Left hindlimb (tissue), 1 donor: Measurements from ENCODE around the gene ACSL6.

Experiments used
- DNase-seq: peaks from one replicate; pipeline ENCODE4 v3.0.0-alpha.2; 2018

Gene ACSL6, protein sequence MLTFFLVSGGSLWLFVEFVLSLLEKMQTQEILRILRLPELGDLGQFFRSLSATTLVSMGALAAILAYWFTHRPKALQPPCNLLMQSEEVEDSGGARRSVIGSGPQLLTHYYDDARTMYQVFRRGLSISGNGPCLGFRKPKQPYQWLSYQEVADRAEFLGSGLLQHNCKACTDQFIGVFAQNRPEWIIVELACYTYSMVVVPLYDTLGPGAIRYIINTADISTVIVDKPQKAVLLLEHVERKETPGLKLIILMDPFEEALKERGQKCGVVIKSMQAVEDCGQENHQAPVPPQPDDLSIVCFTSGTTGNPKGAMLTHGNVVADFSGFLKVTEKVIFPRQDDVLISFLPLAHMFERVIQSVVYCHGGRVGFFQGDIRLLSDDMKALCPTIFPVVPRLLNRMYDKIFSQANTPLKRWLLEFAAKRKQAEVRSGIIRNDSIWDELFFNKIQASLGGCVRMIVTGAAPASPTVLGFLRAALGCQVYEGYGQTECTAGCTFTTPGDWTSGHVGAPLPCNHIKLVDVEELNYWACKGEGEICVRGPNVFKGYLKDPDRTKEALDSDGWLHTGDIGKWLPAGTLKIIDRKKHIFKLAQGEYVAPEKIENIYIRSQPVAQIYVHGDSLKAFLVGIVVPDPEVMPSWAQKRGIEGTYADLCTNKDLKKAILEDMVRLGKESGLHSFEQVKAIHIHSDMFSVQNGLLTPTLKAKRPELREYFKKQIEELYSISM

DNA sequence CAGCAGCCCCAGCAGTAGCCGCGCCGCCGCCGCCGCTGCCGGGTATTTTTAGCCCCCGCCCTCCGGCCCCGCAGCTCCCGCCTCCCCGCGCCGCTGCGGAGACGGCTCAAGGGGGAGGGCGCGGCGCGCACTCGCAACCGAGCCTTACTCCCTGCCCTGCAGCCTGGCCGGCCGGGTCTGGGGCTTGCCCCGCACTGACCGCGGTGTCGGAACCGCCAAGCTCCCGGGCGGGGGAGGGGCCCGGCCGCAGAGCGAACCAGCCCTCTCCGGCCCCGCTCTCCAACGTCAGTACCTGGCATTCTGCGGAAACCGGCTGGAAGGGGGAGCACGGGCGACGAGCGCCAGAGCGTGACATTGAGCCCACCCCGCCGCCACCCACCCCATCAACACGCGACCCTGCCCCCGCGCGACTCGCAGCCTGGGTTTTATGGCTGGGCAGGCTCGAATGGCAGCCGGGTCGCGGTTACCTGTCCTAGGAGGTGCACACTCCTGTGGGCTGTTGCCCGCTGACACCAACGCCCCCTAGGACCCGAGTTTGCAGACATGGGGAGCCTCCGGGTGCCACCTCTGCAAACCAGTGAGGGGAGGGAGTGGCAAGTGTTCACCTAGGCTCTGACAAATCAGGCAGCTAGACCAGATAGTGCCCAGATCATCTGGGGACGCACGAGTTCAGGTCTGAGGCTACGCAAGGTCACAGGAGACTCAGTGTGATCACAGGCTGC lies at the start of gene ACSL6:
Gene ACSL6 (minus strand): TSS at position 37 of the 722 bp plus-strand sequence. CDS start 105 bp downstream, outside the sequence.
- peak; percentile 27 for DNase-seq

DNA sequence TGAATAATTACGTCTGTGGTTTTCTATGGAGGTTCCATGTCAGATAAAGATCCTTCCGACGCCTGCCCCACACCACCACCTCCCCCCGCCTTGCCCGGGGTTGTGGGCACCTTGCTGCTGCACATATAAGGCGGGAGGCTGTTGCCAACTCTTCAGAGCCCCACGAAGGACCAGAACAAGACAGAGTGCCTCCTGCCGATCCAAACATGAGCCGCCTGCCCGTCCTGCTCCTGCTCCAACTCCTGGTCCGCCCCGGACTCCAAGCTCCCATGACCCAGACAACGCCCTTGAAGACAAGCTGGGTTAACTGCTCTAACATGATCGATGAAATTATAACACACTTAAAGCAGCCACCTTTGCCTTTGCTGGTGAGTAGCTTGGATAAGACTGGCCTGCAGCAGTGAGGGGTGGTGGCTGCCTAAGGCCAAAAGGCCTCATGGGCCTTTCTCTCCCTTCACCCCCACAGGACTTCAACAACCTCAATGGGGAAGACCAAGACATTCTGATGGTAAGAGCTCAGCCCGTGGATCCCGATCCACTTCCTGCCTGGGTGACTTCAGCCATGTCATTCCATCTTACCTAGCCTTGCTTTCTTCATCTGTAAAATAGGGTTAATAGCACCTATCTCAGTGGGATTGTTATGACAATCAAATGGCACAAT lies 49.2 kb upstream of the ACSL6 start, which contains the start of gene IL3:
Gene IL3 (plus strand): TSS at position 155 of the 661 bp plus-strand sequence. CDS start 52 bp downstream, at position 207.
- DNase-seq: no peak

DNA sequence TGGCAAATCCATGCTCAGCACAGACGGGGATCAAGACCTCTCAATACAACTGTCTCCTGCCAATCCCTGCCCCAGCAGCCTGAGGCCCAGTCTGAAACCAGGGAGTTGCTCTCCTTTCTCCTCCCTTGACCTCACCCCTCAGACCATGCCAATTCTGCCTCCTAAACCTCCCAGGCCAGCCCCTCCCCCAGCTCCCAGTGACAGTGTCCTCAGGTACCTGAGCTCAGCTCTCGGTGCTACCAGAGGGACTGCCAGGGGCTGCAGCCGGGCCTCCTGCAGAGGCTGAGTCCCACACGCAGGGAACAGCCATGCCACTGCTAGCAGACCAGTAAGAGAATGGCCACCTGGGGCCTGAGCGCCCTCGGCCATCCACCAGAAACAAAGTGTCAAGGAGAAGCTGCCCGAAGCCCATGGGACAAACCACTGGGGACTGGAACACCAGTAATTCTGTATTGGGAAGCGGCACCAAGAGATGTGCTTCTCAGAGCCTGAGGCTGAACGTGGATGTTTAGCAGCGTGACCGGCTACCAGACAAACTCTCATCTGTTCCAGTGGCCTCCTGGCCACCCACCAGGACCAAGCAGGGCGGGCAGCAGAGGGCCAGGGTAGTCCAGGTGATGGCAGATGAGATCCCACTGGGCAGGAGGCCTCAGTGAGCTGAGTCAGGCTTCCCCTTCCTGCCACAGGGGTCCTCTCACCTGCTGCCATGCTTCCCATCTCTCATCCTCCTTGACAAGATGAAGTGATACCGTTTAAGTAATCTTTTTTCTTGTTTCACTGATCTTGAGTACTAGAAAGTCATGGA lies 48.4 kb upstream of the ACSL6 start:
- no peak for DNase-seq

DNA sequence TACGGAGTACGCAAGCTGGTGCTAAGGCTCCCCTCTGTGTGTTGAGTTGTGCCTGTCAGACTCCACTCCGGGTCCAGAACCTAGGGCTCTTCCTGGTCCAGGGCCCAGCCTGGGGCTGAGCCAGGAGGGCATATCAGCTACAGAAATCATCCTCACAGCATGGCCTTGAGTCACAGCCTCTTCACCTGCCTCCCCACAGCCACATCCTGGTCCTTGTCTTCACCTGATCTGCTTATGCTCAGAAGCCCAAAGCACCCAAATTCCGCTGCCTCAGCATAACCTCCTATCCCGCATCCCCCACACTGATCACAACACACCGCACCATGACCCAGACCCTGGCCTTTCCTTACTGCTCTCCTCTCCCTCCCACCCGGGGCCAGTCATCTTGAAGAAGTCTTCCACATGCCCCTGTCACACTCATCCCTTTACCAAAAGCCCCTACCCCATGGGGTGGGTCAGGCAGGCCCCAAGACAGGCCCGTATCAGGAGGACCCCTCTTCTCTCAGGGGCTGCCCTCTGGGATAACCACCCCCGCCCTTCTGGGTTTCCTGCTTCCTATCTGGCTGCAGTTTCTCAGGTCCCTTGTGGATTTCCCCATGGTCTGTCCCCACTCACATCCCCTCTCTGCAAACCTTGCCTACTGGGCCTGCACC lies 47.7 kb upstream of the ACSL6 start:
- no peak for DNase-seq

DNA sequence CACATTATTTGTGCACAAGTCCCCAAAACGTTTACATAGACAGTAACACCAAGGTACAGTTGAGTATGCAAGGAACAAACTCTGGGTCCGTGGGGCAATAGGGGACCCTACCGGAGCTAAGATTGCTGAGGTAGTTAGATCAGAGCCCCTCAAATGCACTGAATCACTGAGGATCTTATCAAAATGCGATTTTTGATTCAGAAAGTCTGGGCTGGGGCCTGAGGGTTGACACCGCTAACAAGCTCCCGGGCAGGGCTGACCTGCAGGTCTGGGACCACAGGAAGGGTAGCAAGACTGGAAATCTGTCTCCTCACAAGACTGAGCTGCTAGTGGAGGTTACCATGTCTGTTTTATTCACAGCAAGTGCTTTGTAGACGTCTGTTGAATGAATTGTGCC lies 47.2 kb upstream of the ACSL6 start:
- DNase-seq: no peak

DNA sequence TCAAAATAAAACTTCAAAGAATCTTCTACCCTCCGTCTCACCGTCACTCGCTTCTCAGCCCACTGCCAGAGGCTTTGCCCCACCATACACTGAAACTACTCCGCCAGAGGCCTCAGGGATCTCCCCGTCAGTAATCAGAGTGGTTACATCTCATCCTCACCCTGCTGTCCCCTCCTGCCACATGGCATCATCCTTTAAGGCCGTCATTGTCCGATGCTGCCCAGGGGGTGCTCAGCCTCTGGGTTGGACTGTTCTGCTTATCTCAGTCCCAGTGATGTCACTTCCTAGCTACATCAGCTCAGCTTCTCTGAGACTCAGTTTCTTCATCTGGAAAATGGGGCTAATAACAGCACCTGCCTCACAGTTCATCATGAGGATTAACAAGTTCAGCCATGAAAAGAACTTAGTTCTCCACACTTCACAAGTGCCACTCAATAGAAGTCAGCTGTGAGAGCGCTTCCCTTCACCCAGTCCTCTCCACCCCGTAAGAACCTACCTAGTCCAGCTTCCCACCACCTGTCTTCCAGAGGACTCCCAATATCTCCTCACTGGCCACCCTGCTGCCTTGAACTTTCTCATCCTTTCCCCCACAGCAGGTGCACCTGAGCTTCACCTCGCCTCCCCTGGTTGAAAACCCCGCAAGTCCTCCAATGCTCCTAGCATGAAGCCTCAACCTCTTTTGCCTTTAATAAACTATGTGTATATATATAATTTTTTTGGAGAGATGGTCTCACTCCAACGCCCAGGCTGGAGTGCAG lies 46.2 kb upstream of the ACSL6 start:
- no peak for DNase-seq

DNA sequence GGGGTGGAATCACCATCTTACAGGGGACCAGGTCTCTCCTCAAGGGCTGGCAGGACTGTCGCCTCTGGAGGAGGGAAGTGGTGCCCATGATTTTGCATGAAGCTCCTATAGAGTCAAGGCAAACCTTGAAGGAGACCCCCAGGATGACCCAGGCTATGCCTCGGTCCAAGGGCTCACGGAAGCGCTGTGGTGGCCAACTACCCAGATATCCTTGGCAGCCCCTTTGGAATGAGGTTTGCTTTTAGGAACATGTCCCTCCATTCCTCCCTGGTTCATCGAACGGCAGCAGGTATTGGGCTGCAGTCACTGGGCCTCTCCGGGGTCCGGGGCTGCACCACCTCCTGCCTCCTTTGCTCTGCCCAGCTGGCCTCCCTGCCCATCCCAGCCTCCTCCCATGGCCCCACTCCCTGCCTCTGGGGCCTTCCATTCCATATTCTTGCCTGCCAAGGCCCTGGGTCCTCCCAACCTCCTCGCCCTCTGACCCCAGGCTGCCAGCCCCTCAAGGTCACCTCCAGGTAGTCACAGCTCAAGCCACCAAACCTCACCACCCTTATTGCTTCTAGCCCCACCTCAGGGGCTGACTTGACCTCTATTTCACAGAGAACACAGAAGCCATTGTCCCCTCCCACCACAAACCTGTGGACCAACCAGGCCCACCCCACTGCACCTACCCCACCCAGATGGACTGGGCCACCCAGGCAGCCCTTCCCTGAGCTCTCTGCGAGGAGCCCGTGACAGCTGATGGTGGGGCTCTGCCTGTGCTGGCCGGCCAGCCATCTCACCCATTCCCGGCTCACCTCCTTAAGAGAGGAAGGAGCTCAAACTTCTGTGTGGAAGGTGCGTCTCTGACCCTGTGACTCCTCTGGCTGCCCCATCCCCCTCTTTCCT lies 45.4 kb upstream of the ACSL6 start:
- DNase-seq: no peak

DNA sequence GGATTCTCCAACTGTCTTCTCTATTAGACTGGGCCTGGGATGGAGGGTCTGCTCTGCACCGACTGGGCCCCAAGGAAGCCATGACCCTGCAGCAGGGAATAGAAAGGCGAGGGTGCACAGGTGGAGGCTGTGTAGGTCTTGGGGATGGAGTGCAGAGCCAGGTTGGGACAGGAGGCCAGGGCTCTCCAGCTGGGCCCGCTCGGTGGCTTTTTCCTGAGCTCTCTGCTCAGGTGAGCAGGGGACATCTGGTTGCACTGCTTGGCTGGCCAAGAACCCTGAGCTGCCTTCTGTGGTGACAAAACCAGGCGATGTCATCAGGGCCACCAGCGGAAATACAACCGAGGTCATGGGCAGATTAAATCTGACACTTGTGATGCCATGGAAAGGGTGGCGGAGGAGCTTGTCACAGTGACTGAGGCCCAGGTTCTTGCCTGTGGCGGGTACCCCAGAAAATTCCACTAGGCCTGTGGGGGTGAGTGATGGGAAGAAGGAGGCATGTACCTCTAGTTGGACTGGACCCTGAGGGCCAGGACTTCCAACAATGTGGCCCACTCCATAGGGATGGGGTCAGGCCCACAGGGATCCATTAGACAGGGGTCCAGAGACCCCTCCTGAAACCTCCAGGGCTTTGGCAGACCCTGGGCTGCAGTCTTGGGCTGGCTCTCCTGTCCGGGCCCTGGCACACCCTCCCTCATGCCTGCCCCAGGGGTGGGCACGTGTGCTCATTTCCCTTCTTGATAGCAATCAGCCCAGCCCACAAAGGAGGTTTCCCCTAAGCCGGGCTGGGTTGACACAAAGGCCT lies 44.6 kb upstream of the ACSL6 start:
- no peak for DNase-seq

DNA sequence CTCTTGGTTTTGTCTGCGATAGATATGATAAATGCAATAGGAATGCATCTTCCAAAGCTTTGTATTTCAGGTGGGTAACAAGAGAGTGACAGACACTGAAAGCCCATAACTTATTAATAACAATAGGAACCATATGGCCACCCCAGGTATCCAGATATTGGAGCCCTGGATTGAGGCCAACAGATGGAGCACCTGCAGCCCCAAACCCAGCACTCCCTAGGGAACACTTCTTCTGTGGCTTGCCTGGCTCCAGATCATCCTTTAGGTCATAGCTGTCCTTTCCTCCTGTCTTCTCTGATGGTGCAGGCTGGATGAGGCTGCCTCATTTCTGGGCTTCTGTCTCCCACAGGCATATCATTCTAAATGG lies 44.0 kb upstream of the ACSL6 start:
- DNase-seq: no peak

DNA sequence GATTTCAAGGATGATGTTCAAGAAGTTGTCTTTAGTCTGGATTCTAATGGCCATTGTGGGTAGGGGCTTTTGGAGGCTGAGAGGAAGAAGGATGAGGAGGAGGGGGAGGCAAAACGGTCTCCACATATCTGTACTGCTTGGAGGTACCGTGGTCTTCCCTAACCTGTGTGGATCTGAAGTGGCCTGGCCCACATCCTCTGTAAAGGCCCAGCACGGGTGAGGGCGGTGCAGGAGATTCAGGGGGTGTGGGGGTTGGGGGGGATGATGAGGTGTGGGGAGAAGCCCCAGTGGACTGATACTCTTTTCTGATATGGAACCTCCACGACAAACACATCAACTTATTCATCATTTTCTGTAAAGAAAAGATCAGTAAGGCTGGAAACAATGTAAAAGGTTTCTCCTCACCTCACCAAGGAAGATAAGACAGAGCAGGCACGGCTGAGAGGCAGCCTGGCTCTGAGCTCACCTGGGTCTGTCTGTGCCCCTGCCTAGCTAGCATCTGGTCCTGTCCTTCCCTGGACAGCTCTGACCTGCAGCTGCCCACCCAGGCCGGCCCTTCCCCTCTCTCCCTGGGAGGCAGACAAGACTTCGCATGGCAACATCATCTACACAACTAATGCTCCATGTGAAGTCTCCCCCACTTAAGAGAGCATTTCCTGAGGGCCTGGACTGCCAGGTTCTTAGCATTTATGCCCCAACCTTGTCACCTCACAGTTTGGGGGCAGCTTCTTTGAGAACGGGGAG lies 43.4 kb upstream of the ACSL6 start:
- no peak for DNase-seq

DNA sequence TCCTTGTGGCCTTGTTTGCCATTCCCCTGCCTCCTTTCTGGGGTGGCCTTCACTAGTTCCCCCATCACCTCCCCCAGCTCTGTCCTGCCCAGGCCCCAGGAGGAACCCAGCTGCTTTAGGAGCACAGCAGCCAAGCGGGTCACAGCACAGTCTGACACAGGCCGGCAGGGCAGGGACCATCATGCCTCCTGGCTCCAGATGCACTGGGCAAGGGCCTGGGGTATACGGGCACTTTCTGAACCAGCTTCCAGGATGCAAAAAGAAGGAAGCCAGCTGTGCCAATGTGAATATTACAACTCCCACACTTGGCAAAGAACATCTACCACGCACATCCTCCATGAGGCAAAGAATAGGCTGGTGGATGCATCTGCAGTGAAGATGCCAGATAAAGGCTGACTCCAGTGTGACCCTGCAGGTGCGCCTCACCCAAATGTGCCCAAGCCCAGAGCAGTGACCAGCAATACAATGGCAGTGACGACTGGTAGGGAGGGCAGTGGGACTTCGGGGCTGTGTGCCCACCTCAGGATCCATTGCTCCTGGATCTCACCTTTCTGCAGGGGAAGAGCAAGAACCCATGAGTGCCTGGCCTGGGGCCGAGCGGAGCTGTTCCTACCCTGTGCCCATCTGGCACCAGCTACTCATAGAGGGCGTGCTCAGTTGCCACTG lies 42.7 kb upstream of the ACSL6 start:
- no peak for DNase-seq

DNA sequence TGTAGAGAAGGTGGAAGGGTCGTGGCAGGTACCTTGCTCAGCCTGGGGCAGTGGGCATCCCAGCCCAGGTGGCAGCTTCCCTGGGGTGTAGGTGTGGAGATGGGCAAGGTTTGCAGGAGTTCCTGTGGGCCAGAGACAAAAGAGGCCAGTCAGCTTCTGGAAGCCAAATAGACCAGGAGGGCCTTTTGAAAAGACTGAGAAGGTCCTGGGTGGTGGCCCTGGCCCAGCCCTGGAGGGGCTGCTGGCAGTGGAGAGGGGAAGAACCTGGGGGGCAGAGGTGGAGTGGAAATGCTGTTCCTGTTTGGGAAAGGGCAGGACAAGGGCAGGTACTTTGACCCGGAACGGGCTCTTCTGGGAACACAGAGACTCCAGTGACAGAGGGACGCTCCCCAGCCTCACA lies 42.0 kb upstream of the ACSL6 start:
- DNase-seq: no peak

DNA sequence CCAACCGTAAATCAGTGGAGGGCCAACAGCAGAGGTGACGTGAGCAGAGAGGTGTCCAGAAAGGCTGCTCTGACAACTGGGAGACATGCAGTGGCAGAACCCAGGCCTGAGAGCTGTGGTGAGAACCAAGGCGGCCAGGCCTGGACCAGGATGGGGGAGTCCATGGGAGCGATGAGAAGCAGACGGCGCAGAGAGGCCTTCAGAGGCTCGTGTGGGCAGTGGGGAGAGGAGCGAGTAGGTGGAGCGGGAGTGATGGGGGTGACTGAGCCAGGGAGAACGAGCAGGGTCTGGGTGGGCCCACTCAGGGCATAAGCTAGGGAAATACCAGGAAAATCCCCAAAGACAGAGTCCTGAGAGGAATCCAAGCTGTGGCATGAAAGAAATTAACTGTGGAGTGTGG lies 41.1 kb upstream of the ACSL6 start:
- no peak for DNase-seq

DNA sequence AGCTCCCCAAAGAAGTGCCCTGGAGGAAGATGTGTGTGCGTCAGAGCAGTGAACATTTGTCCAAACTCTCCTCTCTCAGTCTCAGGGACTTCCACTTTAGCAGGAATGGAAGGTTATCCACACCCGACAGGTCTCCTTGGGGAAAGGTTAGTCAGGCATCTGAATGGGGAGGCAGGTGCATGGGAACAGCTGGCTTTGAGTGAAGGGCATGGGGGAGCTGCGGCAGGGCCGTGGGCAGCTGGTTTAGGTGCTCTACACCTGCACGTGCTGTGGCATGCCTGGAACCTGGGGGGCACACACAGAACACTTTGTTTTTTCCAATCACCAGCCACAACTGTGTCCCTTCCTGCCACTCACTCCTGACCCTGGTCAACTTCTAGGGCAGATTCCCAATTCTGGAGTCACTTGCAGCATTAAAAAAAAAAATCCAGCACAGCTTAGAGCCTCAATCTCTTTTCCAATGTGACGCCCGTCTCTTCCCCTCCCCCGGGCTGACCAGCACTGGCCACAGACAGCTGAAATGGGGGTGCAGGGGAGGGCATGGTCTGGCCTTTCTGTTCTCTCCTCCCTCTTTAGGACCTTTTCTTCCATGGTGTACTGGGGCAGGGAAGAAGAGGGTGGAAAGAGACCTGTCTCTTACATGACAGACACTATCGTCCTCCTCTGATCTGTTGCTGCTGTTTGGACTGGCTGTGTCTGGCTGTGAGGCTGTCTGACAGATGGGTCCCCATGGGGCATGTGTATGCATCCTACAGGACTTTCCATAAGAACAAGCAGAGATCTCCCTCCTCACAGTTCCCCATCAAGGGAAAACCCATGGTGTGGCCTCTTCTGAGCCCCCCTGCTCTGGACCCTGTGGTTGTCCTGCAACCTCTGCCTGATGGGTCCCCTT lies 39.4 kb upstream of the ACSL6 start:
- DNase-seq: no peak

DNA sequence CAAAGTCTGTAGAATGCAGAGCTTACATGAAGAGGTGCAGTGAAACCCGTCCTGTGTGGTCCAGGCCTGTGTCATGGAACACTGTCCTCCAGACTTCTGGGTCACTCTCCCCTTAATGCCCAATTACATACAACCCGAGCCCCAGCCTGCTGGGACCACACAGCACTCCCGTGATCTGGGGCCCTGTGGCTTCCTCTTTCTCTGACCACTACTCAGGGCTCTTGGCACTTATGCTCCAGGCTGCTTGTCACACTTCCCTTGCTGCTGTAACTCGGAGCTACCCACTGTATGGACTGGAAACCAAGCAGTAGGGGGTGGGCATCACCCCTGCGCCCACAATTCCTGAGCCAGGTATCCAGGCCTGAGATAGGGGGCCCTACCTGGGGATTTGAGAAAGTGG lies 38.7 kb upstream of the ACSL6 start:
- DNase-seq: no peak

DNA sequence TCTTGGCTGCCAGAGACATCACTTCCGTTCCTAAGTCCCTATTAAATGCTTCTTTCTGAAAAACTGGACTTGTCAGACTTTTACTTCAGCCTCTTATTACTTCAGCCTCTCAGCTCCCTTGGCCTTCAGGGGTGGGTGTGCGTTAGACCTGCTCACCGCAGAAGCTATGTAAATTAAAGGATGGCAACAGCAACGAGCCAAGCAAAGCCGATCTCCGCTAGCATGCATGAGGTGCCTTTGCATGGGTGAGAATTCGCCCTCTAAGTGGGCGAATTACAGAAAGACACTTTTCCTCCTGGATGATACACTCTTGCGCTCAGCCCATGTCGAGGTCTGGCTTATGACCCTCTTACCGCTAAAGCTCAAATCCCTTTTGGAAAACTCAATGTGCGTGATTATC lies 38.1 kb upstream of the ACSL6 start:
- no peak for DNase-seq

DNA sequence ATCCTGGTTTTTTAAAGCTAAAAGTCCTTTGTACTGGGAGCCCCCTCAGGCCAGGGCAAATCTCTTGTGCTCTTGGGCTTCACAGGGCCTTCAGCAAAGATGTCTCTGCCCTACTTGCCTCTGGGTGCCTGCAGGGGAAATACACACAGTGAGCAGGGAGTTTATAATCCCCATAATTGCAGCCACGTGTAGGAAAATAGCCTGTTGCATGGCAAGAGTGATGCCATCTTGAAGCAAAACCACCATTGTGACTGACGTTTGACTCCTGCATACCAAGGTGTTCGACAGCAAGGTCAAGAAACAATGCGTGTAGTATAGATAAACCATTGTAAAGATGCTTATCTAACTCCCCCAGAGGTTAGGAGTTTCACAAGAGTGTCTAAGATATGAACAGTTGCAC lies 37.6 kb upstream of the ACSL6 start:
- no peak for DNase-seq
